ENCODE results near the gene RAB26. TPM values are rescaled to one million over a fixed set of nuclear protein-coding genes. Genes with fewer than 3 reads are reported as not detected.

The RAB26 gene
- total RNA-seq, 1 donor from 2014 or later: 1.1 TPM

DNA sequence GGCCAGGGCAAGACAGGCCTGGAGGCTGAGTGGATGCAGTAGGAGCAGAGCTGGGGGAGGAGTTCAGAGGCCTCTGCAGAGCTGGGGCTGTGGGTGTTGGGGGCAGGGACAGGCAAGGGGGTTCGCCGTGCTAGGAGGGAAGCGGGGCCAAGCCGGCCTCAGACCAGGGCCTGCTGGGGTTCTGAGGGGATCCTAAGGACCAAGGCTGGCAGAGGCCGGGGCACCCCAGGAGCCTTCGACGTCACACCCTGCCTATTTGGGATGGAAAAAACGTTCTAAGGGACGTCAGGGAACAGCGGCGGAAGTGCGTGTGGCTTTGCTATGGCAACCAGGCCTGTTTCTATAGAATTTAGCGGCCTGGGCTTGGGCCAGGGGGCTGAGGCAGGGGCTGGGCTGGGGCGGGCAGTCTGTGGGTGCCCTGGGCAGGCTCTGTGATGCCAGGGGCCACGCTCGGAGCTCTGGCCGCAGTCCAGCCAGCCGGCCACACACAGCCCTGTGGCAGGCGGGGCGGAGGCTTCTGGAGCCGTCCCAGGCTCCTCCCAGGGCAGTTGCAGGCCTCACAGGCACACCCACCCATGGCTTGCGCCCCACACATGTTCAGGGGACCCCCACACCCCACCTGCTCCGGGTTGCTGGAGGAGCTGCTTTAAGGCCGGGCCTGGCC is 10.9 kb downstream of the RAB26 start:
- DNase-seq (ENCODE audit: low read depth, low spot score): peak; percentile 60

DNA sequence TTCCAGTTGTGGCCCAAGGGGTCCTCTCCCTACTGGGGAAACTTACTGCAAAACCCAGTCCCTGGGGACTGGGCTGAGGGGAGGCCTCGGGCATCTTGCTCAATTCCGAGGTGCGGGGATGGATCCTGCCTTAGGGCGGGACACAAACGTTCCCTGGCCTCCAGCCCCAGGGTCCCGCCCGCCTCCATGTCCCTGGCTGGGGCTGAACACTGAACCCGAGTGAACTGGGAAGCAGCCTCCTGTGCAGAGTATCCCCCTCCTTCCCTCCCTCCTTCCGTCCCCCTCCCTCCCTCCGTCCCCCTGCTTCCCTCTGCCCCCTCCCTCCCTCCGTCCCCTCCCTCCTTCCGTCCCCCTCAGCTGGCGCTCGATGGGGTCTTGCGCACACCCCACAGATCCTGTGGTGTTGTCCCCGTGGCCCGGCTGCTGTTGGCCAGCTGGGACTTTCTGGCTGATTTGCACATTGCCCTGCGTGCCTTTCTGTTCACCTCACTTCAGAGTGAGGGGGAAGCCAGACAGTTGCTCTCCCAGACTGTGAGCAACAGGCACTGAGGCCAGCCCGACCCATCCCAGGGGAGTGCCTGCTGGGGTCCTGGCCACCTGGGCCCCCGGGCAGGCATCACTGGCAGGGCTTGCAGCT is 12.6 kb downstream of the RAB26 start:
- no peak for DNase-seq (ENCODE audit: low read depth, low spot score)

DNA sequence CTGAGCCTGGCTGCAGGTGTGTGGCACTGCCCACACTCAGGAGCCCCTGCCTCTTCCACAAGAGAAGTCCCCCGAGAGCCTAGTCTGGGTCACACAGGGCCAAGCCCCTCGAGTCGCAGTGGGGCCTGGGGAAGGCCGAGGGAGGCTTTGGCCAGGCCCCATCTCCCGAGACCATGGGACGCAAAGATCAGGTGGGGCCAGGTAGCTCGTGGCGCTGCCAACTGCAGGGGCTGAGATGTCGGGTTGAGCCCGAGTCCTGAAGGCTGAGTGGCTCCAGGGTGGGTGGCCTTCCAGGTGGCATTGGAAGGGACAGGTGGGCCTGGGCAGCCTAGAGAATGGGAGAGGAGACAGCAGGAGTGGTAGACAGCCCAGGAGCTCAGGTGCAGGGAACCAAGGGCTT is 13.5 kb downstream of the RAB26 start:
- DNase-seq (ENCODE audit: low read depth, low spot score): no peak

DNA sequence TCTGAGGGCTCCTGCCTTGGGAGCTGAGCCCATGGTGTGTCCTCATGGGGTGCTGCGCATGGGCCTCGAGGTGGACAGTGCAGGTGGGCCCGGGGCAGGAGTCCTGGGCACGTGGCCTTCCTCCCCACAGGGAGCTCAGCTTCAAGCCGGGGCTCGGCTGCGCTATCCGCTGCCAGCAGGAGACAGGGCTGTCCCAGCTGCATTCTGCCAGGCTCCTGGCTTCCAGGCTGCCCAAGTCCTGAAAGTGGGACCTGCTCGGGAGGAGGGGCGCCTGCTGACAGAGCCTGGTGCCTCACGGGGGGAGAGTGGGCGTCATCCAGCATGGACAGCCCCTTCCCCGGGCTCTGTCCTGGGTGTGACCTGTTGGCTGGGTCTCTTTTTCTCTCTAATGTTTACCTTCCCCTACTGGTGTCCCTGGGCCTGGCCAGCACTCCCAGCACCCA is 14.3 kb downstream of the RAB26 start:
- DNase-seq (ENCODE audit: low read depth, low spot score): no peak

DNA sequence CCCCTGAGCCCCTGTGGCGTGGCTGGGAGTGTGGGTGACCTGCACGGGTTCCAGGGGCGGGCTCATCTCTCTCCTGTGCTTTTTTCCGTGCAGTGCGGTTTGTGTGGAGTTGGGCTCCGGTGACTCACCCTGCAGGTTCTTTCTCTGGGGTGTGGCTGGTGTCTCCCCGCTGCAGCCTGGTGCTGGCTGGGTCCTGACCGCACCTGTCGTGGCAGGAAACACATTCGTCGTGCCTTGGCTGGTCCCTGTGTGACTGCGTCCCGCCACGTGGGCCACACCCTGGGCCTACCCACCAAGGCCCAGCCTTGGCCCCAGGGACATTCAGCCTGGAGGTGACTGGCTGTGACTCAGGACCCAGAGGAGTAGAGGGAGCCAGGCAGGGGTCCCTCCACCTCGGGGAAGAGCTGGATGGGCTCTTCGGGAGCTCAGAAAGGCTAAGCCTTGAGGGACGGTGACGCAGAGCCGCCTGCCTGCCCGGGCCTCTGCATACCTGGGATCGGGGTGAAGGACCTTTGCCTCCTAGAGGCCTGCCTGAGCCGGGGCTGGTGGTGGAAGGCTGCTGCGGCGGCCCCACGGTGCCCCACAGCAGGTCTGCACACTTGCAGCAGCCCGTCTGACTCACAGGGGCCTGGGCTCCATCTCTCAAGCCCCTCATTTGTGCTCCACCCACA is 14.9 kb downstream of the RAB26 start:
- no peak for DNase-seq (ENCODE audit: low read depth, low spot score)

DNA sequence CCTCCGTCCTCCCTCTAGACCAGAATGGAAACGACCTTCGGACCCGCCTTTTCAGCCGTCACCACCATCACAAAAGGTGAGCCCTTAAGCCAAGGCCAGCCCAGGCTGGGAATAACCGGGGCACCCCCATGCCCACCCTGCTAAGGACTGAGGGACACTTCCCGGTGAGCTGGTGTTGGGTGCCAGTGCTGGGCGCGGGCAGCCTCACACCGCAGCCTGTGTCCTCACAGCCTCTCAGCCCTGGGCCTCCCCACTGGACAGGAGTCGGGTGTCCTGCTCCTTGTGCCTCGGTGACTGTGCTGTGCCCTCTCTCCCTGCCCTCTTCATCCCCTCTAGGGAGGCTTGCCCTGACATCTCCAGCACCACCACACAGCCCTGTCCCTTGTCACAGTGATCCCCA is 17.4 kb downstream of the RAB26 start:
- DNase-seq (ENCODE audit: low read depth, low spot score): no peak

DNA sequence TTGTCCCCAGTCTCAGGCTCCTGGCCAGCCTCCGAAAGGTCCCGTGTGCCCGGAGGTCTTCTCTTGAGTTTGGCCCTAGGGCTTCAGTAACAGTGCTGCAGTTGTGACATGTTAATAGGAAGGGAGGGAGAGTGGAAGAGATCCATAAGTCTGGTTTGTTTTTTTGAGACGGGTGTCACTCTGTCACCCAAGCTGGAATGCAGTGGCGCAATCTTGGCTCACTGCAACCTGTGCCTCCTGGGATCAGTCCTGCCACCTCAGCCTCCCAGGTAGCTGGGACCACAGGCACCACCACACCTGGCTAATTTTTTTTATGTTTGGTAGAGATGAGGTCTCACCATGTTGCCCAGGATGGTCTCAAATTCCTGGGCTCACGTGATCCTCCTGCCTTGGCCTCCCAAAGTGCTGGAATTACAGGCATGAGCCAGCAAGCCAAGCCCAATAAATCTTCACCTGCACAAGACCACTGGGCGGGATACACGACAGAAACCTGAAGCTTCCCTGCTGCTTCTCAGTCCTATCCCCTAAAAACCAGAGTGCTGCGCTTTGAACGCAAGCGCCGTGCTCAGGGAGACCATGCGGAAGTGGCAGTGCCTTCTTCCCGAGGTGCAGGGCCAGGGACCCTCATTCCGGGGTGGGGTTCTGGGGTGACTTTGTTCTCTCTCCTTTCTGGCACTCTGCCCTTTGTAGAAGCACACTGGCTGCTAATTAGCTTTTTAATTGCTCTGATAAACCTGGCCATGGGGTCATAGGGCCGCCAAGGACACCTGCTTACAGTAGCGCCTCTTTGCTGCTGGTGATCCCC is 18.0 kb downstream of the RAB26 start:
- DNase-seq (ENCODE audit: low read depth, low spot score): no peak

DNA sequence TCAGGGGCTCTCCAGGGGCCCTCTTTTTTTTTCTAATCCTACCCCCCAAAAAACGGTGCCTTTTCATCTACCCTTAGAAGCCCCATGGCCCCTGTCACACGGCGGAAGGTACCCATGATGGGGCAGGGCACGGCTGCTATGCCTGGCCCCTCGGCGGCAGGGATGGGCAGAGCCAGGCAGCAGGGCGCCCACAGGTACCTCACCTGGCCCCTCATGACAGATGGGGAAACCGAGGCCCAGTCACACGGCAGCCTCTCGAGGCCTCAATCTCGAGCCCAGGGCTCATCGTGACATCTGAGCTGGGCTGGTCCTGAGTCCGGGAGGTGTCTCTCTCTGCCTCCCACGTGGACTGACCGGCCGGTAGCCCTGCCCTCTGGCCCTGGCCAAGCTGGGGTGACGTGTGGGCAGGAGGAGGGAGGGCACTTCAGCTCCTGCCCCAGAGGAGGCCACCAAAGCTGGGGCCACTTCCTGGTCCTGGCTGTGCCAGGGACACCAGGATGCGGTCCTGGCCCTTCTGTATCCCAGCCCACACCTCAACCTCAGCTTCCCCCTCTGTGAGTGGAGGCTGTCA is 18.7 kb downstream of the RAB26 start:
- DNase-seq (ENCODE audit: low read depth, low spot score): no peak

DNA sequence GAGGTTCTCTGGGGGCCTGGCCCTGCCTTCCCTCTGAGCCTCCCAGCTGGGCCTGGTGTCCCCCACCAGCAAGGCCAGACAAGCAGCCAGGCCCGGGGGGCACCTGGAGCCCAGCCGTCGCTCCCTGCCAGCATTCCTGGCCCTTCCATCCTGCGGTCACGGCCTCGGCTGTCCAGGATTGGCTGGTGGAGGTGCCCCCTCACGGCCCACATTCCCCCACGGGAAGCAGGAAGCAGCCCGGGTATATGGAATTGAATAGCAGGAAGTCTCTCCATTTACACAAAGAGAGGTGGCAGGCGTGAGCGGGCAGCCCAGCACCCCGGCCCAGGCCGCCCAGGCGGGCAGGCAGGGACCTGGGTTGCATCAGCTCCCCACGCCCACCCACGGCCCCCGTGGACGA is 21.7 kb downstream of the RAB26 start:
- peak; percentile 89 for DNase-seq (ENCODE audit: low read depth, low spot score)

DNA sequence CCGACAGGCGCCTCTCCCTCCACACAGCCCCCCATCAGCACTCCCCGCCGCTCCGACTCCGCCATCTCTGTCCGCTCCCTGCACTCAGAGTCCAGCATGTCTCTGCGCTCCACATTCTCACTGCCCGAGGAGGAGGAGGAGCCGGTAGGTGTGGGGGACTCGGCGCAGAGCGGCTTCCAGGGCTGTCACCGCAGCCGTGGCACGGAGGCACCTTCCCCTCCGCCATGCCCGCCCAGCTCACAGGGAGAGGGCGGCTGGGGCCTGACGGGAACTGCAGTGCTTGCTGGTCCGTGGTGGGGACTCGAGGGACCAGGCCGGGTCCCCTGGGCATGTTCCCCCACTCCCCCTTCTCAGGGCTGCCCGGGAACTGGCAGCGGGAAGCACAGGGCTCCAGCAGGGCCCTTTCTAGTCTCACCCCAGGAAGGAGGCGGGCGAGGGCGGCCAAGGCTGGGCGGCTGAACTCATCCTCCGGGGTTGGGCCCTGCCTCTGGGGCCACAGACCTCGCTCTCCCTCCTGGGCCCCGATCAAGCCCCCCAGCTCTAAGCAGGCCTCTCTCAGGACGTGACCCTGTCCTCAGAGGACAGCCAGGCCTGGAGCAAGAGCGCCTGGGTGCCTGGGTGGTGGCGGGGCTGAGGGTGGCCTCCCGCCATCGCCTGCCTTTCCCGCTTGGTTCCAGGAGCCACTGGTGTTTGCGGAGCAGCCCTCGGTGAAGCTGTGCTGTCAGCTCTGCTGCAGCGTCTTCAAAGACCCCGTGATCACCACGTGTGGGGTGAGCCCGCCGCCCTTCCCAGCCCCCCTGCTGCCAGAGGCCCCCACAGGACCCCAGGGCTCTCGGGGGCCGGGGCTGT is 22.4 kb downstream of the RAB26 start:
- DNase-seq (ENCODE audit: low read depth, low spot score): no peak

DNA sequence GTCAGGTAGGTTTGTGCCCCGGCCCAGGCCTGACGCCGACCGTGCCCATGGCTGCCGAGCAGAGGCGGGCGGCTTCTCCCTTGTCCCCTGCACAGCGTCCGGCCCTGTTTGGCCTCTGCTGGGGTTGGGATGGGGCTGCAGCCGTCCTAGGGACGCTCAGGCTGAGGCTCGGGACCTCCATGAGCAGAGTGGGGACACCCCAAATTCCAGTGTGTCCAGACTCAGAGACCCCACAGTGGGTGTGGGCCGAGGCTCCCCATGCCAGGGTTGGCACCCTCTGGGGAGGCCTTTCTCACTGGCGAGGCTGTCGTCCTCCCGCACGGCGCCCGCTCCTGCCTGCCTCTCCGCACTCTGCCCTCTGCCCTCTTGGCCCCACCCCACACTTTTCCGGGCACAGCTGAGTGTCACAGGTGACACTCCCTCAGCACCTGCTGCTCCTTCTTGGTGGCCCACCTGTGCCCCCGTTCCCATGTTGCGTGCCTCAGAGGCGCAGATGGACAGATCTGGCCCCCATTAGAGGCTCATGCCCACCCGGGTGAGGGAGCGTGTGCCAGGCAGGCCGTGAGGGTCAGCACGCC is 23.3 kb downstream of the RAB26 start:
- DNase-seq (ENCODE audit: low read depth, low spot score): no peak

DNA sequence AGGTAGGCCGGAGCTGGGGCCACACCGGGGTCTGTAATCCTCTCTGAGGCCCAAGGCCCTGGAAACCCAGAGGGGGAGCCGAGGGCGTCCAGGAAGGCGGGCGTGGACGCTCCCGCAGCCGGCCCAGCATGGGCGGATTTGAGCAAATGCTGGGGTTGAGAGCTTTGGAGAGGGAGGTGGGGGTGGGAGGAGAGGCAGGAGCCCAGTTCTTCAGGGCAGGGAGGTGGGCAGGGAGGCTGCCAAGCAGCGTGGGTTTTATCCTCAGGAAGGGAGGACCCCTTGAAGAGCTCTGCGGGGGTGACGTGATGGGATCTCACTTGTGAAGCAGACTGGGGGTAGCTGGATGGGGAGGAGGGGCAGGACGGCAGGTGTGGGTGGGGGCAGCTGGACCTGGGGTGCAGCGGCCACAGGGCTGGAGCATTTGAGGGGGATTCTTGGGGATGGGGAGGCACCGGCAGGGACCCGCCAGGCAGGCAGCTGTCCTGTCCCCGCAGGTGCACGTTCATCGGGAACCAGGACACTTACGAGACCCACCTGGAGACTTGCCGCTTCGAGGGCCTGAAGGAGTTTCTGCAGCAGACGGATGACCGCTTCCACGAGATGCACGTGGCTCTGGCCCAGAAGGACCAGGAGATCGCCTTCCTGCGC is 24.4 kb downstream of the RAB26 start:
- no peak for DNase-seq (ENCODE audit: low read depth, low spot score)

DNA sequence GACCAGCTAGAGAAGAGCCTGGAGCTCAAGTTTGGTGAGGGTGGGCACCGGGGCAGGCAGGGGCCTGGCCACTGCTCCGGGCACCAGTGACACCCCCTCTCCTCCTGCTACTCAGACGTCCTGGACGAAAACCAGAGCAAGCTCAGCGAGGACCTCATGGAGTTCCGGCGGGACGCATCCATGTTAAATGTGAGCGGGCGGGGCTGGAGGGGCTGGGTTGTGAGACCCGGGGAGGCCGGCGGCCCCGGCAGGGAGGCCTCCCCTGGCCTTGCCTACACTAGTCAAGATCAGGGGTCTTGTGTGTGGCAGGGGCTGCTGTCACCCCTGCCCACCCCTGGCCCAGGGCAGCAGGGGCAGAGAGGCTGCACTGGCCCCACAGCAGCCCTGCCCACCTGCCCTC is 24.9 kb downstream of the RAB26 start:
- DNase-seq (ENCODE audit: low read depth, low spot score): no peak

DNA sequence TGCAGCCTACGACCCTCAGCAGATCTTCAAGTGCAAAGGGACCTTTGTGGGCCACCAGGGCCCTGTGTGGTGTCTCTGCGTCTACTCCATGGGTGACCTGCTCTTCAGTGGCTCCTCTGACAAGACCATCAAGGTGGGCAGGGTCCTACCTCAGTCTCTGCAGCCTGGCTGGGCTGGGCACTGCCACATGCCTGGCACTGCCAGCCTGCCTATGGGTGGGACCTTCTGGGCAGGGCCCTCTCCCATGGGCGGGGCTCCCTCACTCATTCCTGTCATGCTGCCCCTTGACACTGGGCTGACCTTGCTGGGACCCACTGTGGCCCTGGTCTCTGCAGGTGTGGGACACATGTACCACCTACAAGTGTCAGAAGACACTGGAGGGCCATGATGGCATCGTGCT is 25.5 kb downstream of the RAB26 start:
- DNase-seq (ENCODE audit: low read depth, low spot score): no peak

DNA sequence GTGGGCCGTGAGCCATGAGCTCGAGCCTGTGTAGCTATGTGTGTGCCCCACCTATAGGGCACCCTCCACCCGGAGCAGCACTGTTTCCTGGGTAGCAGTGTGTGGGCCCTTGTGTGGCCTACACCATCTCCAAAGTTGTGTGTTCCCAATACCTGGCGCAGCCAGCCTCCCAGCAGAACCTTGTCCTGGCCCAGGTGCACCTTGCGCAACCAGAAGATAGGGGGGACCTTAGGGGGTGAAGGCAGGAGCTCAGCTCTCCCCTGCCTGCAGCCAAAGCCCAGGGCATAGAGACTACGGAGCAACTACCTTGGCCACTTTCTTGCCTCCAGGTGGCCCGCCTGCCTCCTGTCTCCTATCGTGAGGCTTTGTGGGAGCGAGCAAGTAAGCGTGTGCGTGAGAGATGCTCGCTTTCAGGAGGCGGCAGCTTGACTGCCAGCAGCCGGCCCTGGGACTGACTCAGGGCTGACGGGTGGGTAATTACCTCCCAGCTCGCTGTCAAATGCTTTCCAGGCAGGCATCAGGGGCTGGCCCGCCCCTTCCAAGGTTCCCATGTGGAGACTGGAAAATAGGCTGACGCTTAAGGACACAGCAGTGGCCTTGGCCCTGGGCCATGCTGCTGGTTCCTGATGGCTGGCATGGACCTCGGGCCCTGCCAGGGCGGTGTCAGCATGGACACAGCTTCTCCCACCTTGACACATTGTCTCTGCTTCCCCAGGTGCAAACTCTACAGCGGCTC is 26.1 kb downstream of the RAB26 start:
- no peak for DNase-seq (ENCODE audit: low read depth, low spot score)

DNA sequence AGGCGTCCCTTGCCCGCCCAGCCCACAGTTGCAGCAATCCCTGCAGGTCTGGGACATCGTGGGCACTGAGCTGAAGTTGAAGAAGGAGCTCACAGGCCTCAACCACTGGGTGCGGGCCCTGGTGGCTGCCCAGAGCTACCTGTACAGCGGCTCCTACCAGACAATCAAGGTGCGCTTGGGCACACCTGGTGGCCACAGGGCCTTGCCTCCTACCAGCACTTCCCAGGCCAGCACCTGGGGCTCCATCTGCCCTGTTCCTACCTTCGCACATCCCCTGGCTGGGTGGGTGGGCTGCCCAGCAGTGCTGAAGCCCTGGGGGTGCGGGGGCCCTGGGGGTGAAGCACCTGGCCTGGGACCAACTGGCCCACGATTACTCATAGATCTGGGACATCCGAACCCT is 27.0 kb downstream of the RAB26 start:
- no peak for DNase-seq (ENCODE audit: low read depth, low spot score)

DNA sequence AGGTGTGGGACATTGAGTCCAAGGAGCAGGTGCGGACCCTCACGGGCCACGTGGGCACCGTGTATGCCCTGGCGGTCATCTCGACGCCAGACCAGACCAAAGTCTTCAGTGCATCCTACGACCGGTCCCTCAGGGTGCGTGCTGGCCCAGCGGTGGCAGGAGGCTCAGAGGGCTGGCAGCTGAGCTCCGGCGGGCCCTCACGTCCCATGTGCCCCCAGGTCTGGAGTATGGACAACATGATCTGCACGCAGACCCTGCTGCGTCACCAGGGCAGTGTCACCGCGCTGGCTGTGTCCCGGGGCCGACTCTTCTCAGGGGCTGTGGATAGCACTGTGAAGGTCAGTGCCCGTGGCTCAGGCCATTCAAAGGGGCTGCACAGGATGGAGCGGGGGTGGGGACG is 27.6 kb downstream of the RAB26 start:
- DNase-seq (ENCODE audit: low read depth, low spot score): no peak

DNA sequence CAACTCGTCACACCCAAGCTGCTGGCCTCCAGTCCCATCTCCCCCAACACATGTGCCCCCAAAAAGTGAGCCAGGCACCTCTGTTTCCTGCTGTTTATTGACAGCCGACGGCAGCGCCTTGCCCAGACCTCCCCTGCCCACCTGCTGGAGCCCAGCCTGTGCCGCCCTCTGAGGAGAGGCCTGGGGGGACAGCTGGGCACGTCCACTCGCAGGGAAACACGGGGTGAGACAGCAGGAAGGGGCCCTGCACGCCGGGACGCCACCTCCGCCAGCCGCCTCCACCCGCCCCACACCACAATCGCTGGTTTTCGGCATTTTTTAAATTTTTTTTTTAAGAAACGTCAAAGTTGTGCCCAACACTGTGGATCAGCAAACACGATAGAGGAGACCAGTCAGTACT is 28.7 kb downstream of the RAB26 start:
- no peak for DNase-seq (ENCODE audit: low read depth, low spot score)

DNA sequence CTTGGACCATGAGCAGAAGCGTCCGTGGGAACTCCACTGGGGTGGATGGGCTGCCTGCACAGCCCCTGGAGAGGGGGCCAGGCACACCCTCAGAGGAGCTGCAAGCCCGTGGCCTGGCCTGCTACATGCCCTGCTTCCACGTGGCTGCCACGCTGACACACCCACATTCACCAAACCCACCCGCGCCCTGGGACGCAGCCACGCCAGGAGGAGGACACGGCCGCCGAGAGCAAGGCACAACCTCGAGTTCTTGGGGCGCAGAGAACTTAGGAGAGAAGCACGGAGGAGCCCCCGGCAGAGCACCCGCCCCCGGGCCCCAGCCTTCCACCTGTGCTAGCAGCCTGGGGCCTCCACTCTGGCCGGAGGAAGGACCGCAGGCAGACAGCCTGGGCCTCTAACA is 29.1 kb downstream of the RAB26 start:
- no peak for DNase-seq (ENCODE audit: low read depth, low spot score)

All from pulmonary artery endothelial cell (primary cell).